H9 (cell line): ENCODE results near the gene BEX5. TPM values are rescaled to one million over a fixed set of nuclear protein-coding genes. Genes with fewer than 3 reads are reported as not detected.

ENCODE experiments used
- DNase-seq: peaks from one replicate; pipeline ENCODE4 v3.0.0-alpha.2; 2017
- H2AFZ ChIP-seq: one replicate; pipeline ENCODE4 v1.6.1; 2013; ENCODE audit warnings: mild to moderate bottlenecking, low read length, control low read depth, moderate library complexity
- H2AK5ac ChIP-seq: 2 replicates; pipeline ENCODE4 v1.6.1; 2013; ENCODE audit warnings: low read length, control low read depth, mixed read lengths; ENCODE audit not compliant: insufficient read length
- H2BK120ac ChIP-seq: one replicate; pipeline ENCODE4 v1.6.1; 2013; ENCODE audit warnings: low read depth, mild to moderate bottlenecking, low read length, control low read depth, inconsistent platforms; ENCODE audit not compliant: poor library complexity, severe bottlenecking
- H2BK12ac ChIP-seq: 2 replicates; pipeline ENCODE4 v1.6.1; 2013; ENCODE audit warnings: low read length, control low read depth, mixed read lengths, low read depth; ENCODE audit not compliant: insufficient read length
- H2BK15ac ChIP-seq: 2 replicates; pipeline ENCODE4 v1.6.1; 2013; ENCODE audit warnings: low read depth, low read length, control low read depth
- H2BK20ac ChIP-seq: one replicate; pipeline ENCODE4 v1.6.1; 2013; ENCODE audit warnings: low read depth, mild to moderate bottlenecking, low read length, control low read depth, inconsistent platforms; ENCODE audit not compliant: poor library complexity, severe bottlenecking
- H2BK5ac ChIP-seq: 2 replicates; pipeline ENCODE4 v1.6.1; 2013; ENCODE audit warnings: low read length, control low read depth, mixed read lengths; ENCODE audit not compliant: insufficient read length
- H3K14ac ChIP-seq: 2 replicates; pipeline ENCODE4 v1.6.1; 2013; ENCODE audit warnings: low read length, control low read depth; ENCODE audit not compliant: insufficient read depth
- H3K18ac ChIP-seq: 2 replicates; pipeline ENCODE4 v1.6.1; 2013; ENCODE audit warnings: low read depth, mild to moderate bottlenecking, mixed read lengths, low read length, control low read depth; ENCODE audit not compliant: insufficient read length
- H3K23ac ChIP-seq: 2 replicates; pipeline ENCODE4 v1.6.1; 2013; ENCODE audit warnings: low read length, control low read depth, mixed read lengths, low read depth; ENCODE audit not compliant: insufficient read length
- H3K23me2 ChIP-seq: 2 replicates; pipeline ENCODE4 v1.6.1; 2013; ENCODE audit warnings: low read depth, mild to moderate bottlenecking, mixed read lengths, low read length, control low read depth; ENCODE audit not compliant: insufficient read length, poor library complexity, severe bottlenecking
- H3K27ac ChIP-seq: 2 replicates; pipeline ENCODE4 v1.5.1; 2013; ENCODE audit warnings: low read length, control low read depth, mixed read lengths, low read depth; ENCODE audit not compliant: insufficient read length
- H3K27me3 ChIP-seq: 2 replicates; pipeline ENCODE4 v1.6.1; 2013; ENCODE audit warnings: low read length, control low read depth, inconsistent platforms; ENCODE audit not compliant: insufficient read depth
- H3K4ac ChIP-seq: 2 replicates; pipeline ENCODE4 v1.6.1; 2013; ENCODE audit warnings: low read depth, mild to moderate bottlenecking, control low read depth, inconsistent platforms, low read length, moderate library complexity
- H3K4me1 ChIP-seq: 2 replicates; pipeline ENCODE4 v1.6.1; 2013; ENCODE audit warnings: low read length, control low read depth, inconsistent platforms; ENCODE audit not compliant: insufficient read depth
- H3K4me2 ChIP-seq: 2 replicates; pipeline ENCODE4 v1.6.1; 2013; ENCODE audit warnings: low read length, control low read depth, mixed read lengths; ENCODE audit not compliant: insufficient read length, insufficient read depth
- H3K56ac ChIP-seq: 2 replicates; pipeline ENCODE4 v1.6.1; 2013; ENCODE audit warnings: low read depth, mild to moderate bottlenecking, mixed read lengths, low read length, control low read depth; ENCODE audit not compliant: insufficient read length
- H3K79me1 ChIP-seq: 2 replicates; pipeline ENCODE4 v1.6.1; 2013; ENCODE audit warnings: low read depth, mild to moderate bottlenecking, moderate library complexity, low read length, control low read depth, inconsistent platforms; ENCODE audit not compliant: insufficient read depth, poor library complexity, severe bottlenecking
- H3K79me2 ChIP-seq: 2 replicates; pipeline ENCODE4 v1.6.1; 2013; ENCODE audit warnings: low read length, control low read depth, inconsistent platforms; ENCODE audit not compliant: insufficient read depth
- H3K9ac ChIP-seq: 2 replicates; pipeline ENCODE4 v1.6.1; 2013; ENCODE audit warnings: low read length, control low read depth, mixed read lengths; ENCODE audit not compliant: insufficient read length; ENCODE audit errors: extremely low read depth
- H3K9me3 ChIP-seq: one replicate; pipeline ENCODE4 v1.6.1; 2013; ENCODE audit warnings: low read depth, low read length, inconsistent platforms; ENCODE audit not compliant: control insufficient read depth
- H3T11ph ChIP-seq: one replicate; pipeline ENCODE4 v1.6.1; 2013; ENCODE audit warnings: mild to moderate bottlenecking, low read length, control low read depth, inconsistent platforms
- H4K20me1 ChIP-seq: one replicate; pipeline ENCODE4 v1.6.1; 2013; ENCODE audit not compliant: control insufficient read depth, insufficient read length, insufficient read depth
- H4K5ac ChIP-seq: 2 replicates; pipeline ENCODE4 v1.6.1; 2013; ENCODE audit warnings: low read depth, mild to moderate bottlenecking, mixed read lengths, low read length, control low read depth; ENCODE audit not compliant: insufficient read length
- H4K8ac ChIP-seq: replicated peaks from 2 replicates; pipeline ENCODE4 v1.6.1; 2013; ENCODE audit warnings: low read length, control low read depth, mixed read lengths, low read depth; ENCODE audit not compliant: insufficient read length
- H4K91ac ChIP-seq: 2 replicates; pipeline ENCODE4 v1.6.1; 2013; ENCODE audit warnings: low read depth, mild to moderate bottlenecking, moderate library complexity, mixed read lengths, low read length, control low read depth; ENCODE audit not compliant: insufficient read length
- H3K27ac Mint-ChIP-seq, 3 experiments: 2 replicates in 2 of 3; 3 replicates in 1 of 3; pipeline ENCODE4 v1.8.0; 2020 to 2021; ENCODE audit warnings: mixed read lengths in 3 of 3, mild to moderate bottlenecking in 1 of 3, moderate library complexity in 1 of 3
- H3K27me3 Mint-ChIP-seq: 2 replicates; pipeline ENCODE4 v1.8.0; 2021; ENCODE audit warnings: low read depth, mild to moderate bottlenecking, moderate library complexity, mixed read lengths
- H3K36me3 Mint-ChIP-seq, 3 experiments: 2 replicates in 2 of 3; 3 replicates in 1 of 3; pipeline ENCODE4 v1.8.0; 2020 to 2021; ENCODE audit warnings: low read depth in 3 of 3, mixed read lengths in 3 of 3; ENCODE audit not compliant: insufficient read depth in 1 of 3
- H3K4me1 Mint-ChIP-seq, 2 experiments: 2 replicates each; pipeline ENCODE4 v1.8.0; 2020; ENCODE audit warnings: mixed read lengths in 2 of 2
- H3K4me3 Mint-ChIP-seq, 2 experiments: 2 replicates in 1 of 2; 3 replicates in 1 of 2; pipeline ENCODE4 v1.8.0; 2020 to 2021; ENCODE audit warnings: mild to moderate bottlenecking in 2 of 2, mixed read lengths in 2 of 2, moderate library complexity in 1 of 2
- H3K9me3 Mint-ChIP-seq, 2 experiments: 2 replicates in 1 of 2; 3 replicates in 1 of 2; pipeline ENCODE4 v1.8.0; 2020; ENCODE audit warnings: mild to moderate bottlenecking in 2 of 2, mixed read lengths in 2 of 2, moderate library complexity in 1 of 2
- CTCF ChIP-seq: fragments of 200-600 bp; sonication (generic); conservative IDR thresholded peaks from 3 replicates; pipeline ENCODE4 v1.8.0; 2021; ENCODE audit warnings: antibody characterized with exemption, mild to moderate bottlenecking
- WGBS: extraction: QIAGEN DNeasy Blood & Tissue Kit; methylation state at CpG from one replicate; pipeline ENCODE4 v1.1.7; 2013; ENCODE audit warnings: missing lambda C conversion rate, low lambda C conversion rate, mixed read lengths; ENCODE audit not compliant: insufficient read length; ENCODE audit errors: extremely low coverage; 5-methylcytosine and 5-hydroxymethylcytosine counted together
- long read RNA-seq: library from polyadenylated mRNA; unstranded; transcript quantifications from one replicate; pipeline ENCODE4 v2.0.0, GENCODE V29; 2020
- total RNA-seq: library from RNA; stranded (reverse); gene quantifications from 2 replicates; pipeline ENCODE4 v1.2.1, GENCODE V29; 2021

The BEX5 gene
- total RNA-seq = 7.5 and 7.7 TPM in 2 replicates
- long read RNA-seq, partial matches to known transcripts = 0 of 4 reads
- long read RNA-seq, other reads (novel, unspliced or antisense) = 0 of 4 reads

DNA sequence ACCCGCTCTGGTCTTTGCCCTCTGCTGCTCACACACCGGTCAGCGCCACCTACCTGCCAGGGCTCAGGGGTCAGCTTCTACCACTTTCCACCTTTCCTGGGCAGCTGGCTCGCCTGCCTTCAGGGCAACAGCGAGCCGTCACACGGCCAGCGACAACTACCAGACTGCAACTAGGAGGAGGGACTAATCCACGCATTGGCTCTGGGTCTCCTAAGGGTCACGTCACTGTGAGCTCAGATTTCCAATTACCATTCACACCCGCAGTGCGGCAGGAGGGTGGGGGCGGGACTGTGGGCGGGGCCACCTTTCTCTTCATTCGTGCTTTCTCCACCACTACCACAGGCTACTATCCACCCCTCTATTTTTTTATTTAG is at the start of gene BEX5:
TSS of gene BEX5 (minus strand) at position 172 of the 374 bp plus-strand sequence. CDS start 1,712 bp downstream, outside the sequence.
- no CpG with 5 or more reads among the region's 15 CpGs for WGBS
- Histone ChIP-seq H2BK12ac (no peak within 1 kb of the TSS), H3K27me3 (no peaks in the 10 kb centered on the region), H4K8ac (no peak within 1 kb of the TSS), H3K14ac (no peak within 1 kb of the TSS), H2BK20ac (no peak within 1 kb of the TSS), H2BK120ac (no peak within 1 kb of the TSS), H4K91ac (no peak within 1 kb of the TSS), H3K79me2 (no peaks in the 10 kb centered on the region), H3K4me2 (peak within 1 kb of the TSS; percentile 92), H3K79me1 (no peaks in the 10 kb centered on the region), H3K4ac (no peak within 1 kb of the TSS), H3T11ph (no peak within 1 kb of the TSS), H3K9me3 (peaks cover 19% of the 10 kb centered on the region), H2AFZ (no peak within 1 kb of the TSS), H2BK5ac (no peak within 1 kb of the TSS), H2AK5ac (no peak within 1 kb of the TSS), H3K9ac (peak within 1 kb of the TSS; percentile 26), H3K4me1 (no peaks in the 10 kb centered on the region), H3K23ac (no peak within 1 kb of the TSS), H3K27ac (no peak within 1 kb of the TSS), H3K23me2 (peaks cover 5% of the 10 kb centered on the region), H2BK15ac (no peak within 1 kb of the TSS), H4K5ac (no peak within 1 kb of the TSS), H3K56ac (no peak within 1 kb of the TSS), H4K20me1 (no peaks in the 10 kb centered on the region), H3K18ac (no peak within 1 kb of the TSS)
- no peak for TF ChIP-seq CTCF
- Mint-ChIP-seq H3K27me3 (peaks cover 5% of the 10 kb centered on the region), H3K36me3 (peaks cover 0 to 5% (median 0%) of the 10 kb centered on the region in 3 experiments; a peak in 4 of 7 replicates), H3K4me3 (peak within 1 kb of the TSS; percentile 91 to 97), H3K4me1 (peaks cover 7 to 9% of the 10 kb centered on the region in 2 experiments), H3K9me3 (peaks cover 63 to 69% of the 10 kb centered on the region in 2 experiments), H3K27ac (peak within 1 kb of the TSS; percentile 72 to 96 (median 92); a peak in 4 of 7 replicates)
- peak; percentile 87 for DNase-seq
